SK-N-SH (cell line): ENCODE results near the gene OR5H15. TPM values are rescaled to one million over a fixed set of nuclear protein-coding genes. Genes with fewer than 3 reads are reported as not detected.

Source experiments
- CTCF ChIA-PET: fragments of 300-600, 350-600 bp; formaldehyde crosslinking; extraction: SDS; loops from one replicate; lab custom pipeline; 2021; lab: Yijun Ruan, JAX
- POLR2A ChIA-PET: fragments of 350-600 bp; sonication (Branson Sonifier 250); formaldehyde crosslinking; extraction: SDS; loops from one replicate; lab custom pipeline; 2020; ENCODE audit warnings: antibody characterized with exemption, inconsistent platforms; lab: Yijun Ruan, JAX
- DNase-seq: peaks from one replicate; pipeline ENCODE4 v3.0.0; 2012
- H2AFZ ChIP-seq: fragments of 200-600 bp; sonication (generic); 2 replicates; pipeline ENCODE4 v1.8.1; 2016; ENCODE audit warnings: antibody characterized with exemption, mild to moderate bottlenecking, low read depth
- H3F3A ChIP-seq: fragments of 200-600 bp; sonication (generic); replicated peaks from 2 replicates; pipeline ENCODE3; 2016; ENCODE audit warnings: antibody characterized with exemption, mild to moderate bottlenecking; ENCODE audit not compliant: insufficient read depth
- H3K27ac ChIP-seq, 2 experiments: fragments of 200-500 bp in 1 of 2; fragments of 200-600 bp in 1 of 2; sonication (Bioruptor generic) in 1 of 2; sonication (generic), shearing (Covaris generic) in 1 of 2; 2 replicates each; pipeline versions ENCODE4 v1.5.1 to v1.6.1; 2014 to 2016; ENCODE audit warnings: low read depth in 2 of 2, inconsistent platforms in 1 of 2, low read length in 1 of 2, mild to moderate bottlenecking in 1 of 2, mixed read lengths in 1 of 2
- H3K27me3 ChIP-seq: fragments of 200-600 bp; sonication (generic), shearing (Covaris generic); 2 replicates; pipeline ENCODE4 v1.6.1; 2016; ENCODE audit warnings: mixed run types; ENCODE audit not compliant: insufficient read depth
- H3K36me3 ChIP-seq, 2 experiments: fragments of 200-500 bp in 1 of 2; fragments of 200-600 bp in 1 of 2; sonication (Bioruptor generic) in 1 of 2; sonication (generic) in 1 of 2; replicated peaks in 1 of 2; 2 replicates each; pipeline versions ENCODE3 to v1.5.1; 2014 to 2016; ENCODE audit warnings: low read length in 1 of 2, mild to moderate bottlenecking in 1 of 2; ENCODE audit not compliant: insufficient read depth in 2 of 2, control insufficient read depth in 1 of 2
- H3K4me1 ChIP-seq, 2 experiments: fragments of 200-500 bp in 1 of 2; fragments of 200-600 bp in 1 of 2; sonication (Bioruptor generic) in 1 of 2; sonication (generic), shearing (Covaris generic) in 1 of 2; 2 replicates each; pipeline versions ENCODE4 v1.5.1 to v1.6.1; 2014 to 2016; ENCODE audit warnings: low read depth in 1 of 2, low read length in 1 of 2, mixed run types in 1 of 2; ENCODE audit not compliant: insufficient read depth in 2 of 2, control insufficient read depth in 1 of 2
- H3K4me2 ChIP-seq: fragments of 200-600 bp; sonication (generic), shearing (Covaris generic); 2 replicates; pipeline ENCODE4 v1.6.1; 2017; ENCODE audit warnings: mixed run types
- H3K4me3 ChIP-seq, 2 experiments: fragments of 200-500 bp in 1 of 2; fragments of 200-600 bp in 1 of 2; sonication (Bioruptor generic) in 1 of 2; sonication (generic), shearing (Covaris generic) in 1 of 2; 2 replicates each; pipeline versions ENCODE4 v1.5.1 to v1.8.1; 2014 to 2016; ENCODE audit warnings: low read depth in 2 of 2, inconsistent platforms in 1 of 2, low read length in 1 of 2, mild to moderate bottlenecking in 1 of 2, mixed read lengths in 1 of 2, moderate library complexity in 1 of 2
- H3K79me2 ChIP-seq: fragments of 200-600 bp; sonication (generic); 2 replicates; pipeline ENCODE4 v1.8.1; 2017; ENCODE audit warnings: mild to moderate bottlenecking; ENCODE audit not compliant: insufficient read depth
- H3K9ac ChIP-seq: fragments of 200-600 bp; sonication (generic); 2 replicates; pipeline ENCODE4 v1.6.1; 2017; ENCODE audit warnings: mixed run types
- H3K9me2 ChIP-seq: fragments of 200-600 bp; sonication (generic); 2 replicates; pipeline ENCODE4 v1.6.1; 2017; ENCODE audit warnings: mixed run types
- H3K9me3 ChIP-seq: fragments of 200-600 bp; sonication (generic); 2 replicates; pipeline ENCODE4 v1.6.1; 2017; ENCODE audit warnings: mixed run types, mild to moderate bottlenecking, moderate library complexity
- H4K20me1 ChIP-seq: fragments of 200-600 bp; sonication (generic); 2 replicates; pipeline ENCODE4 v1.6.1; 2017; ENCODE audit warnings: mild to moderate bottlenecking, mixed run types; ENCODE audit not compliant: insufficient read depth
- CHD2 ChIP-seq: fragments of 150-350 bp; IDR thresholded peaks from 2 replicates; pipeline ENCODE4 v1.6.1; 2018; ENCODE audit warnings: low read length; ENCODE audit not compliant: partially characterized antibody
- JUND ChIP-seq: IDR thresholded peaks from 2 replicates; pipeline ENCODE4 v1.4.0; 2012
- MEF2A ChIP-seq: IDR thresholded peaks from 2 replicates; pipeline ENCODE4 v1.4.0; 2012; ENCODE audit warnings: low read depth, borderline replicate concordance
- NFIC ChIP-seq: IDR thresholded peaks from 2 replicates; pipeline ENCODE4 v1.4.0; 2012; ENCODE audit warnings: borderline replicate concordance
- REST ChIP-seq: IDR thresholded peaks from 2 replicates; pipeline ENCODE4 v1.6.1; 2012; ENCODE audit warnings: mild to moderate bottlenecking, low read depth, low read length, moderate library complexity
- RFX5 ChIP-seq: IDR thresholded peaks from 2 replicates; pipeline ENCODE4 v1.6.1; 2012; ENCODE audit warnings: mild to moderate bottlenecking, improper control_type of control experiment, low read length
- RXRA ChIP-seq: IDR thresholded peaks from 2 replicates; pipeline ENCODE4 v1.4.0; 2012; ENCODE audit warnings: low read depth, mild to moderate bottlenecking, borderline replicate concordance
- TAF1 ChIP-seq: IDR thresholded peaks from 2 replicates; pipeline ENCODE4 v1.6.1; 2012; ENCODE audit warnings: low read depth, mild to moderate bottlenecking, low read length, moderate library complexity, borderline replicate concordance
- TCF12 ChIP-seq: IDR thresholded peaks from 2 replicates; pipeline ENCODE4 v1.4.0; 2012
- TEAD4 ChIP-seq: IDR thresholded peaks from 2 replicates; pipeline ENCODE4 v1.4.0; 2012; ENCODE audit warnings: mild to moderate bottlenecking, borderline replicate concordance; ENCODE audit not compliant: insufficient read depth
- USF1 ChIP-seq: IDR thresholded peaks from 2 replicates; pipeline ENCODE4 v1.4.0; 2012; ENCODE audit warnings: low read depth, borderline replicate concordance
- YY1 ChIP-seq: IDR thresholded peaks from 2 replicates; pipeline ENCODE4 v1.4.0; 2012; ENCODE audit warnings: low read depth, mild to moderate bottlenecking
- WGBS: methylation state at CpG from one replicate; pipeline ENCODE4 v1.1.6; 2017; ENCODE audit warnings: low lambda C conversion rate; 5-methylcytosine and 5-hydroxymethylcytosine counted together
- polyA plus RNA-seq, 3 experiments: library from polyadenylated mRNA; depleted of rRNA; stranded (reverse); fragments of >200 nt; gene quantifications; 2 replicates each; pipeline ENCODE4 v1.2.3, GENCODE V29; 2012
- TF ChIP-seq, protein P1 (sequence below): IDR thresholded peaks from 2 replicates; pipeline ENCODE4 v1.4.0; 2012; ENCODE audit warnings: low read depth, borderline replicate concordance

OR5H15 gene
- polyA plus RNA-seq, 1 of the 3 experiments (the other 2 are of a cell fraction): not detected

DNA sequence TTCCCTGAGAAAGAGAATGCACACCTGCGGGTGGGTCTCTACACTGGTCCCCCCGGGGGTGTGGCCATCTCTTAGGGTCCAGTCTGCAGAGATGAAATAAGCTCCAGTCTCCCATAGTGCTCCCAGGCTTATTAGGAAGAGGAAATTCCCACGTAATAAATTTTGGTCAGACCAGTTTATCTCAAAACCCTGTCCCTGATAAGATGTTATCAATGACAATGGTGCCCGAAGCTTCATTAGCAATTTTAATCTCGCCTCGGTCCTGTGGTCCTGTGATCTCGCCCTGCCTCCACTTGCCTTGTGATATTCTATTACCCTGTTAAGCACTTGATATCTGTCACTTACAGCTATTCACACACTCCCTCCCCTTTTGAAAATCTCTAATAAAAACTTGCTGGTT, 46.8 kb downstream of the OR5H15 start:
- Histone ChIP-seq H3K27ac (no peak overlapping the region), H3K4me3 (no peak overlapping the region), H3K9me2 (no peaks in the 10 kb centered on the region), H3K79me2 (no peaks in the 10 kb centered on the region), H3K4me2 (no peak overlapping the region), H3K9ac (no peak overlapping the region), H3K36me3 (no peaks in the 10 kb centered on the region), H3K9me3 (no peaks in the 10 kb centered on the region), H3F3A (no peaks in the 10 kb centered on the region), H2AFZ (no peak overlapping the region), H3K27me3 (no peaks in the 10 kb centered on the region; the same call in 1 of the 2 replicates), H4K20me1 (no peaks in the 10 kb centered on the region), H3K4me1 (no peaks in the 10 kb centered on the region)
- TF ChIP-seq REST (no peak), YY1 (no peak), TAF1 (no peak), USF1 (no peak), CHD2 (no peak), NFIC (no peak), RFX5 (no peak), JUND (no peak), MEF2A (no peak), TCF12 (no peak), TEAD4 (no peak)
- TF ChIP-seq, protein P1, sequence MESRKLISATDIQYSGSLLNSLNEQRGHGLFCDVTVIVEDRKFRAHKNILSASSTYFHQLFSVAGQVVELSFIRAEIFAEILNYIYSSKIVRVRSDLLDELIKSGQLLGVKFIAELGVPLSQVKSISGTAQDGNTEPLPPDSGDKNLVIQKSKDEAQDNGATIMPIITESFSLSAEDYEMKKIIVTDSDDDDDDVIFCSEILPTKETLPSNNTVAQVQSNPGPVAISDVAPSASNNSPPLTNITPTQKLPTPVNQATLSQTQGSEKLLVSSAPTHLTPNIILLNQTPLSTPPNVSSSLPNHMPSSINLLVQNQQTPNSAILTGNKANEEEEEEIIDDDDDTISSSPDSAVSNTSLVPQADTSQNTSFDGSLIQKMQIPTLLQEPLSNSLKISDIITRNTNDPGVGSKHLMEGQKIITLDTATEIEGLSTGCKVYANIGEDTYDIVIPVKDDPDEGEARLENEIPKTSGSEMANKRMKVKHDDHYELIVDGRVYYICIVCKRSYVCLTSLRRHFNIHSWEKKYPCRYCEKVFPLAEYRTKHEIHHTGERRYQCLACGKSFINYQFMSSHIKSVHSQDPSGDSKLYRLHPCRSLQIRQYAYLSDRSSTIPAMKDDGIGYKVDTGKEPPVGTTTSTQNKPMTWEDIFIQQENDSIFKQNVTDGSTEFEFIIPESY: no peak
- WGBS: 1% methylated on average over 7 of the region's 7 CpGs
- CTCF ChIA-PET: no interaction called here
- DNase-seq: no peak
- POLR2A ChIA-PET: no interaction called here

DNA sequence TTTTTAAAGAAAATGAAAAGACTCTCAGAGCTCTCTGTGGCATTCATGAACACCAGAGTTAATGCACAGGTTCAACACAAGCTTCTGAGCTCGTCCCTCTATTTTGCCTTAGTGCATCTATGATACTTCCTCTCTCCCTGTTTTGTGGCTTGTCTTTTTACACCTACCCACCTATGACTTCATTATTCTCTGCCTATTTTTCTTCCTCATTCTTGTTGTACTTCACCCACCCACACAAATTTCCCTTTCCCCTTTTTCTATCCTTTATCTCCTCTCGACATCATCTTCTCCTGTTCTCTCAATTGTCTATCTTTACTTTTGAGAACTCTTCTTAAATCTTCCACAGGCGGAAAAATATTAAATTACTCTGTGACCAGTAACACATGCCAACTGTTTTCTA, 48.6 kb downstream of the OR5H15 start:
- Histone ChIP-seq H3K27me3 (no peaks in the 10 kb centered on the region; the same call in 1 of the 2 replicates), H3K4me1 (no peaks in the 10 kb centered on the region), H3K4me2 (no peak overlapping the region), H3K4me3 (no peak overlapping the region), H3K9me2 (no peaks in the 10 kb centered on the region), H4K20me1 (no peaks in the 10 kb centered on the region), H3K79me2 (no peaks in the 10 kb centered on the region), H2AFZ (no peak overlapping the region), H3K9me3 (no peaks in the 10 kb centered on the region), H3K27ac (no peak overlapping the region), H3K9ac (no peak overlapping the region), H3F3A (no peaks in the 10 kb centered on the region), H3K36me3 (no peaks in the 10 kb centered on the region)
- DNase-seq: no peak
- ChIA-PET POLR2A (no interaction called here), CTCF (no interaction called here)
- 1% methylated on average over 3 of the region's 3 CpGs for WGBS
- no peak for TF ChIP-seq RXRA

Other genes with a start within 250 kb of the OR5H15 start
- gene RIOX2, start 194.3 kb upstream of the OR5H15 start, polyA plus RNA-seq (2012; rRNA removed): 12.9 and 20.3 TPM in 2 replicates
- gene GABRR3, start 131.4 kb upstream of the OR5H15 start, polyA plus RNA-seq (2012; rRNA removed): not detected in 2 replicates
- not detected in 2 replicates for gene OR5AC2, start 79.5 kb upstream of the OR5H15 start, polyA plus RNA-seq (2012; rRNA removed)
- not detected in 2 replicates for gene OR5H1, start 36.0 kb upstream of the OR5H15 start, polyA plus RNA-seq (2012; rRNA removed)
- not detected in 2 replicates for gene OR5H14, start 19.2 kb upstream of the OR5H15 start, polyA plus RNA-seq (2012; rRNA removed)
- not detected in 2 replicates for gene OR5H6, start 97.5 kb downstream of the OR5H15 start, polyA plus RNA-seq (2012; rRNA removed)
- gene OR5H2, start 115.8 kb downstream of the OR5H15 start, polyA plus RNA-seq (2012; rRNA removed): not detected in 2 replicates
- gene OR5K4, start 187.2 kb downstream of the OR5H15 start, polyA plus RNA-seq (2012; rRNA removed): not detected in 2 replicates
- gene OR5K3, start 224.0 kb downstream of the OR5H15 start, polyA plus RNA-seq (2012; rRNA removed): not detected in 2 replicates